ENCODE data around the gene SAP30BP. TPM values are rescaled to one million over a fixed set of nuclear protein-coding genes. Genes with fewer than 3 reads are reported as not detected.

SAP30BP gene
- total and polyA plus RNA-seq, 2 of the 13 experiments (the other 11 are each of a cell fraction or from before 2014, with no cell fraction given) = 67.7 to 99.4 TPM

GRCh38 chr17:75640556-75641119 is 26.5 kb upstream of the SAP30BP start (continued):
- no peak for TF ChIP-seq ZNF407 (CRISPR knock-in tag; IDR thresholded peaks at IDR 0.05; ENCODE audit: not compliant biosample characterization)
- no peak for TF ChIP-seq YEATS4 (CRISPR knock-in tag; IDR thresholded peaks at IDR 0.05; ENCODE audit: borderline replicate concordance)

DNA sequence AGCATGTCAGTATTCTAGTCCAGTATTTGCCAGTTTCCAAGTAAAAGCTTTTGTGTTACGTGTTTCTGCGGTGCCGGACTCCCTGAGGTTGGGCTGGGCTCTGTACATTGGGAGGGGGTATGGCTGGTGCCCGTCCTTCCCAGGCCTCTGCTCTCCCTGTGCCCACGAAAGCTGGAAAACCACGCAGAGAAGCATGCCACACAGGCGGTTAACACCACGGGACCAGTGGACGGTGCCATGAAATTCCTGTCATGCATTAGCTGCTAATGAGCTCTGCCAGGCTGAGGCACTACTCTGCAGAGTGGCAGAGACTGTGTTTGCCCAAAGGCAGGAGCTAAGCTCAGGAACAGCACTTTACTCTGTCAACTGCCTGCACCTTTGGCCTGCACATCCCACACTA is 25.8 kb upstream of the SAP30BP start:
- Histone ChIP-seq H3K4me1 (ENCODE audit: insufficient read depth, low read length) (peaks cover 12% of the 10 kb centered on the region), H4K20me1 (ENCODE audit: insufficient read depth, low read length) (no peaks in the 10 kb centered on the region), H3K4me3 (replicated peaks in 1 of 3; ENCODE audit: insufficient read depth in 1 of 3, low read depth in 2 of 3, low read length in 3 of 3) (no peak overlapping the region), H3K4me2 (ENCODE audit: low read depth, low read length) (no peak overlapping the region), H3K9ac (ENCODE audit: insufficient read depth, low read depth, low read length) (no peak overlapping the region), H2AFZ (ENCODE audit: low read length) (no peak overlapping the region), H3K27me3 (ENCODE audit: control insufficient read depth in 1 of 2, insufficient read depth in 2 of 2, low read length in 2 of 2) (no peaks in the 10 kb centered on the region), H3K79me2 (ENCODE audit: insufficient read depth, low read length) (peaks cover 6% of the 10 kb centered on the region), H3K36me3 (replicated peaks in 1 of 2; ENCODE audit: control insufficient read depth in 1 of 2, insufficient read depth in 2 of 2, low read length in 2 of 2) (peaks cover 8 to 11% of the 10 kb centered on the region in 2 experiments), H3K9me3 (ENCODE audit: low read length) (no peaks in the 10 kb centered on the region), H3K27ac (ENCODE audit: extremely low read length, insufficient read depth, low read length) (no peak overlapping the region)
- in situ Hi-C loops (cut with HindIII; ENCODE audit: extremely low pct_ligation_motif_present, low pct_unique_long_range_greater_than_20kb) (no loop called here), intact Hi-C loops (cut with micrococcal nuclease; ENCODE audit: unreplicated experiment) (no loop called here)
- ChIA-PET CTCF (ENCODE audit: low intra/inter-chr PET ratio, low total read pairs) (no interaction called here), POLR2A (no interaction called here)
- no peak for FAIRE-seq
- BruUV-seq (replicated peaks) = no TSS peak
- no peak for DNase-seq (ENCODE audit: low spot score)
- WGBS (ENCODE audit: low lambda C conversion rate) = 96% methylated on average over 8 of the region's 9 CpGs
- ATAC-seq = no peak
- TF ChIP-seq, protein P1, sequence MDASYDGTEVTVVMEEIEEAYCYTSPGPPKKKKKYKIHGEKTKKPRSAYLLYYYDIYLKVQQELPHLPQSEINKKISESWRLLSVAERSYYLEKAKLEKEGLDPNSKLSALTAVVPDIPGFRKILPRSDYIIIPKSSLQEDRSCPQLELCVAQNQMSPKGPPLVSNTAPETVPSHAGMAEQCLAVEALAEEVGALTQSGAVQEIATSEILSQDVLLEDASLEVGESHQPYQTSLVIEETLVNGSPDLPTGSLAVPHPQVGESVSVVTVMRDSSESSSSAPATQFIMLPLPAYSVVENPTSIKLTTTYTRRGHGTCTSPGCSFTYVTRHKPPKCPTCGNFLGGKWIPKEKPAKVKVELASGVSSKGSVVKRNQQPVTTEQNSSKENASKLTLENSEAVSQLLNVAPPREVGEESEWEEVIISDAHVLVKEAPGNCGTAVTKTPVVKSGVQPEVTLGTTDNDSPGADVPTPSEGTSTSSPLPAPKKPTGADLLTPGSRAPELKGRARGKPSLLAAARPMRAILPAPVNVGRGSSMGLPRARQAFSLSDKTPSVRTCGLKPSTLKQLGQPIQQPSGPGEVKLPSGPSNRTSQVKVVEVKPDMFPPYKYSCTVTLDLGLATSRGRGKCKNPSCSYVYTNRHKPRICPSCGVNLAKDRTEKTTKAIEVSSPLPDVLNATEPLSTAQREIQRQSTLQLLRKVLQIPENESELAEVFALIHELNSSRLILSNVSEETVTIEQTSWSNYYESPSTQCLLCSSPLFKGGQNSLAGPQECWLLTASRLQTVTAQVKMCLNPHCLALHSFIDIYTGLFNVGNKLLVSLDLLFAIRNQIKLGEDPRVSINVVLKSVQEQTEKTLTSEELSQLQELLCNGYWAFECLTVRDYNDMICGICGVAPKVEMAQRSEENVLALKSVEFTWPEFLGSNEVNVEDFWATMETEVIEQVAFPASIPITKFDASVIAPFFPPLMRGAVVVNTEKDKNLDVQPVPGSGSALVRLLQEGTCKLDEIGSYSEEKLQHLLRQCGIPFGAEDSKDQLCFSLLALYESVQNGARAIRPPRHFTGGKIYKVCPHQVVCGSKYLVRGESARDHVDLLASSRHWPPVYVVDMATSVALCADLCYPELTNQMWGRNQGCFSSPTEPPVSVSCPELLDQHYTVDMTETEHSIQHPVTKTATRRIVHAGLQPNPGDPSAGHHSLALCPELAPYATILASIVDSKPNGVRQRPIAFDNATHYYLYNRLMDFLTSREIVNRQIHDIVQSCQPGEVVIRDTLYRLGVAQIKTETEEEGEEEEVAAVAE (CRISPR knock-in tag; IDR thresholded peaks at IDR 0.05; ENCODE audit: borderline replicate concordance) = no peak
- TF ChIP-seq, protein P2, sequence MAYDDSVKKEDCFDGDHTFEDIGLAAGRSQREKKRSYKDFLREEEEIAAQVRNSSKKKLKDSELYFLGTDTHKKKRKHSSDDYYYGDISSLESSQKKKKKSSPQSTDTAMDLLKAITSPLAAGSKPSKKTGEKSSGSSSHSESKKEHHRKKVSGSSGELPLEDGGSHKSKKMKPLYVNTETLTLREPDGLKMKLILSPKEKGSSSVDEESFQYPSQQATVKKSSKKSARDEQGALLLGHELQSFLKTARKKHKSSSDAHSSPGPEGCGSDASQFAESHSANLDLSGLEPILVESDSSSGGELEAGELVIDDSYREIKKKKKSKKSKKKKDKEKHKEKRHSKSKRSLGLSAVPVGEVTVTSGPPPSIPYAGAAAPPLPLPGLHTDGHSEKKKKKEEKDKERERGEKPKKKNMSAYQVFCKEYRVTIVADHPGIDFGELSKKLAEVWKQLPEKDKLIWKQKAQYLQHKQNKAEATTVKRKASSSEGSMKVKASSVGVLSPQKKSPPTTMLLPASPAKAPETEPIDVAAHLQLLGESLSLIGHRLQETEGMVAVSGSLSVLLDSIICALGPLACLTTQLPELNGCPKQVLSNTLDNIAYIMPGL (CRISPR knock-in tag; IDR thresholded peaks at IDR 0.05; ENCODE audit: borderline replicate concordance in 1 of 2, low read depth in 1 of 2) = no peak
- no peak for TF ChIP-seq PTBP1 (IDR thresholded peaks at IDR 0.05; ENCODE audit: low read depth, low read length, poor library complexity, severe bottlenecking)
- TF ChIP-seq SAFB2 (CRISPR knock-in tag; IDR thresholded peaks at IDR 0.05; ENCODE audit: borderline replicate concordance, low read depth) = no peak
